Measurements from ENCODE around the gene CXCR6.

CXCR6 gene

GRCh38 chr3:45943207-45943846, at the start of gene CXCR6:
TSS of gene CXCR6 (plus strand) at chr3:45943464. CDS start at chr3:45946482, 3,018 bp downstream.
- DNase-seq (ENCODE audit: low read depth) = peak; percentile 25

GRCh38 chr3:45894015-45894414, 49.2 kb upstream of the CXCR6 start:
- no peak for DNase-seq (ENCODE audit: low read depth)

- DNase-seq (ENCODE audit: low read depth) = no peak
Observed at GRCh38 chr3:45895686-45896468, 47.4 kb upstream of the CXCR6 start.

GRCh38 chr3:45896956-45897355, 46.3 kb upstream of the CXCR6 start:
- DNase-seq (ENCODE audit: low read depth) = no peak

GRCh38 chr3:45904931-45905330, 38.3 kb upstream of the CXCR6 start:
- no peak for DNase-seq (ENCODE audit: low read depth)

GRCh38 chr3:45905755-45906154, 37.5 kb upstream of the CXCR6 start:
- DNase-seq (ENCODE audit: low read depth) = no peak

- no peak for DNase-seq (ENCODE audit: low read depth)
Observed at GRCh38 chr3:45906681-45907407, 36.4 kb upstream of the CXCR6 start.

GRCh38 chr3:45907769-45908705, 35.2 kb upstream of the CXCR6 start:
- DNase-seq (ENCODE audit: low read depth) = no peak

- no peak for DNase-seq (ENCODE audit: low read depth)
Observed at GRCh38 chr3:45908761-45909160, 34.5 kb upstream of the CXCR6 start.

- no peak for DNase-seq (ENCODE audit: low read depth)
Observed at GRCh38 chr3:45909542-45909941, 33.7 kb upstream of the CXCR6 start.

- DNase-seq (ENCODE audit: low read depth) = no peak
Observed at GRCh38 chr3:45910892-45911291, 32.4 kb upstream of the CXCR6 start.

GRCh38 chr3:45911511-45912226, 31.6 kb upstream of the CXCR6 start:
- DNase-seq (ENCODE audit: low read depth) = no peak

GRCh38 chr3:45912435-45912834, 30.8 kb upstream of the CXCR6 start:
- no peak for DNase-seq (ENCODE audit: low read depth)

GRCh38 chr3:45914362-45915058, 28.8 kb upstream of the CXCR6 start:
- DNase-seq (ENCODE audit: low read depth) = no peak

- DNase-seq (ENCODE audit: low read depth) = no peak
Observed at GRCh38 chr3:45915059-45915439, 28.2 kb upstream of the CXCR6 start.

- DNase-seq (ENCODE audit: low read depth) = peak; percentile 71
Observed at GRCh38 chr3:45915518-45916231, 27.6 kb upstream of the CXCR6 start.

GRCh38 chr3:45917146-45917898, 25.9 kb upstream of the CXCR6 start:
- DNase-seq (ENCODE audit: low read depth) = no peak

GRCh38 chr3:45921158-45922038, 21.9 kb upstream of the CXCR6 start:
- DNase-seq (ENCODE audit: low read depth) = no peak

All from activated gamma-delta T cell treated with anti-CD3 and anti-CD28 coated beads, Interleukin-2, amount 50 U/mL, for 16 hours (primary cell).